ENCODE measurements around the gene MOGAT1. TPM values are rescaled to one million over a fixed set of nuclear protein-coding genes. Genes with fewer than 3 reads are reported as not detected.

Gene MOGAT1
- total and polyA plus RNA-seq, 2 of the 13 experiments (the other 11 are each of a cell fraction or from before 2014, with no cell fraction given): 0.98 to 4.3 TPM

GRCh38 chr2:222698276-222698675, 26.8 kb downstream of the MOGAT1 start (continued):
- TF ChIP-seq STAT6 (CRISPR knock-in tag; IDR thresholded peaks at IDR 0.05; ENCODE audit: borderline replicate concordance): no peak
- TF ChIP-seq ZFP36 (IDR thresholded peaks at IDR 0.05; ENCODE audit: borderline replicate concordance, low read depth, low read length, partially characterized antibody): no peak

- Histone ChIP-seq H3K9me3 (ENCODE audit: low read length) (no peaks in the 10 kb centered on the region), H3K36me3 (replicated peaks in 1 of 2; ENCODE audit: control insufficient read depth in 1 of 2, insufficient read depth in 2 of 2, low read length in 2 of 2) (no peaks in the 10 kb centered on the region), H4K20me1 (ENCODE audit: insufficient read depth, low read length) (no peaks in the 10 kb centered on the region), H3K4me2 (ENCODE audit: low read depth, low read length) (no peak overlapping the region), H3K27ac (ENCODE audit: extremely low read length, insufficient read depth, low read length) (no peak overlapping the region), H3K4me3 (replicated peaks in 1 of 3; ENCODE audit: insufficient read depth in 1 of 3, low read depth in 2 of 3, low read length in 3 of 3) (no peak overlapping the region), H3K9ac (ENCODE audit: insufficient read depth, low read depth, low read length) (no peak overlapping the region), H2AFZ (ENCODE audit: low read length) (no peak overlapping the region), H3K79me2 (ENCODE audit: insufficient read depth, low read length) (no peaks in the 10 kb centered on the region), H3K27me3 (ENCODE audit: control insufficient read depth in 1 of 2, insufficient read depth in 2 of 2, low read length in 2 of 2) (no peaks in the 10 kb centered on the region), H3K4me1 (ENCODE audit: insufficient read depth, low read length) (no peaks in the 10 kb centered on the region)
- DNase-seq (ENCODE audit: low spot score): no peak
- ATAC-seq: no peak
- in situ Hi-C loops (cut with HindIII; ENCODE audit: extremely low pct_ligation_motif_present, low pct_unique_long_range_greater_than_20kb) (no loop called here), intact Hi-C loops (cut with micrococcal nuclease; ENCODE audit: unreplicated experiment) (no loop called here)
- ChIA-PET POLR2A (no interaction called here), CTCF (ENCODE audit: low intra/inter-chr PET ratio, low total read pairs) (interaction anchor here (2.4 kb wide), 1 partner anchor 11 kb away, joined by 8 read pairs; no protein-coding TSS in a partner anchor)
- TF ChIP-seq ZNF839 (CRISPR knock-in tag; IDR thresholded peaks at IDR 0.05; ENCODE audit: borderline replicate concordance) (no peak), HOXA9 (CRISPR knock-in tag; IDR thresholded peaks at IDR 0.05; ENCODE audit: borderline replicate concordance) (no peak), CREBL2 (CRISPR knock-in tag; IDR thresholded peaks at IDR 0.05; ENCODE audit: borderline replicate concordance) (no peak), TARDBP (CRISPR knock-in tag; IDR thresholded peaks at IDR 0.05) (no peak), ZNF251 (CRISPR knock-in tag; IDR thresholded peaks at IDR 0.05) (no peak), ZNF629 (CRISPR knock-in tag; conservative IDR thresholded peaks at IDR 0.05) (no peak), ZNF3 (CRISPR knock-in tag; IDR thresholded peaks at IDR 0.05) (no peak), ZSCAN25 (CRISPR knock-in tag; IDR thresholded peaks at IDR 0.05) (no peak), ZNF782 (CRISPR knock-in tag; IDR thresholded peaks at IDR 0.05; ENCODE audit: borderline replicate concordance) (no peak), ELF1 (CRISPR knock-in tag; IDR thresholded peaks at IDR 0.05) (no peak)
- TF ChIP-seq, protein P1, sequence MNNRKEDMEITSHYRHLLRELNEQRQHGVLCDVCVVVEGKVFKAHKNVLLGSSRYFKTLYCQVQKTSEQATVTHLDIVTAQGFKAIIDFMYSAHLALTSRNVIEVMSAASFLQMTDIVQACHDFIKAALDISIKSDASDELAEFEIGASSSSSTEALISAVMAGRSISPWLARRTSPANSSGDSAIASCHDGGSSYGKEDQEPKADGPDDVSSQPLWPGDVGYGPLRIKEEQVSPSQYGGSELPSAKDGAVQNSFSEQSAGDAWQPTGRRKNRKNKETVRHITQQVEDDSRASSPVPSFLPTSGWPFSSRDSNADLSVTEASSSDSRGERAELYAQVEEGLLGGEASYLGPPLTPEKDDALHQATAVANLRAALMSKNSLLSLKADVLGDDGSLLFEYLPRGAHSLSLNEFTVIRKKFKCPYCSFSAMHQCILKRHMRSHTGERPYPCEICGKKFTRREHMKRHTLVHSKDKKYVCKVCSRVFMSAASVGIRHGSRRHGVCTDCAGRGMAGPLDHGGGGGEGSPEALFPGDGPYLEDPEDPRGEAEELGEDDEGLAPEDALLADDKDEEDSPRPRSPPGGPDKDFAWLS (CRISPR knock-in tag; IDR thresholded peaks at IDR 0.05; ENCODE audit: borderline replicate concordance): no peak
- BruUV-seq (replicated peaks): no TSS peak
- no peak for FAIRE-seq
- WGBS (ENCODE audit: low lambda C conversion rate): 86% methylated on average over 1 of the region's 1 CpG
Observed at GRCh38 chr2:222701233-222701632, 29.8 kb downstream of the MOGAT1 start.

Measured in HepG2 (cell line).